SH-SY5Y (cell line): ENCODE measurements around the gene ALDH6A1.

ENCODE experiments used
- GATA2 ChIP-seq: IDR thresholded peaks from 2 replicates; pipeline ENCODE4 v1.6.1; 2011; ENCODE audit warnings: mild to moderate bottlenecking, low read depth, low read length
- GATA3 ChIP-seq: IDR thresholded peaks from 2 replicates; pipeline ENCODE4 v1.6.1; 2011; ENCODE audit warnings: low read depth, mild to moderate bottlenecking, low read length, moderate library complexity

- TF ChIP-seq GATA2 (no peak), GATA3 (no peak)
Observed at GRCh38 chr14:74089251-74090020, 5.2 kb upstream of the ALDH6A1 start.
